Ovary (tissue), 9 donors: ENCODE data around the gene PTPRN2. TPM values are rescaled to one million over a fixed set of nuclear protein-coding genes. Genes with fewer than 3 reads are reported as not detected.

ENCODE experiments used
- DNase-seq, 5 donors: peaks; one replicate each; pipeline ENCODE4 v3.0.0-alpha.2; 2019 to 2020
- H3K27ac ChIP-seq, 2 donors: fragments of 200-600 bp; one replicate each; pipeline versions ENCODE4 v1.5.1 to v1.8.0; 2019 to 2022
- H3K27me3 ChIP-seq: fragments of 200-600 bp; one replicate; pipeline ENCODE4 v1.8.0; 2022
- H3K36me3 ChIP-seq: fragments of 200-600 bp; sonication (generic); one replicate; pipeline ENCODE4 v1.5.1; 2019
- H3K4me1 ChIP-seq: one replicate; pipeline ENCODE4 v1.8.1; 2013; ENCODE audit warnings: mild to moderate bottlenecking, moderate library complexity; ENCODE audit not compliant: insufficient read depth
- H3K4me3 ChIP-seq: fragments of 200-600 bp; sonication (generic); one replicate; pipeline ENCODE4 v1.5.1; 2017
- H3K9me3 ChIP-seq, 2 donors: fragments of 200-600 bp in 1 of 2; sonication (generic) in 1 of 2; one replicate each; pipeline versions ENCODE4 v1.5.1 to v1.8.1; 2013 to 2019; ENCODE audit warnings: mild to moderate bottlenecking in 1 of 2, moderate library complexity in 1 of 2
- EP300 ChIP-seq: sonication (generic); formaldehyde crosslinking; IDR thresholded peaks from one replicate; pipeline ENCODE4 v1.6.1; 2017; ENCODE audit warnings: antibody characterized with exemption
- POLR2A ChIP-seq: fragments of 450-650 bp; IDR thresholded peaks from one replicate; pipeline ENCODE4 v1.6.1; 2017; ENCODE audit warnings: antibody characterized with exemption, mild to moderate bottlenecking, moderate library complexity
- whole genome bisulfite sequencing, 3 donors: extraction: QIAGEN DNeasy Blood & Tissue Kit in 1 of 3; methylation state at CpG; one replicate each; pipeline versions ENCODE4 v1.1.5 to v1.1.7; 2013 to 2017; 5-methylcytosine and 5-hydroxymethylcytosine counted together
- intact Hi-C, 4 donors: fragments of 100-400 bp; cut with DNase I; formaldehyde crosslinking; loops; one replicate each; pipeline versions ENCODE4 v1.11.0 to v1.15.1; 2022 to 2023
- polyA plus RNA-seq, 2 donors: library from polyadenylated mRNA; stranded (reverse); fragments of 200-250 nt in 1 of 2; fragments of 350-450 nt in 1 of 2; fragmentation: Illumina TruSeq in 1 of 2; extraction: RNeasy Lipid Tissue Mini Kit (QIAGEN cat#74804) in 1 of 2; gene quantifications; one replicate each; pipeline ENCODE4 v1.2.3, GENCODE V29; 2013 to 2014
- total RNA-seq, 7 donors: library from RNA; depleted of rRNA in 2 of 7; stranded (reverse); fragments of >200 nt in 2 of 7; fragmentation: NEBNext Ultra II Directional in 3 of 7; extraction: Animal tissue kit (Norgen Biotek cat#: 25700) in 3 of 7; gene quantifications; one replicate each; pipeline versions ENCODE4 v1.1.0 to v1.2.4, GENCODE V29; 2016 to 2023
- TF ChIP-seq, protein P1 (sequence below), 3 donors: fragments of 450-650 bp in 2 of 3; fragments of 200-600 bp in 1 of 3; IDR thresholded peaks; one replicate each; pipeline versions ENCODE4 v1.5.1 to v1.8.0; 2016 to 2022; ENCODE audit warnings: antibody characterized with exemption in 3 of 3, mild to moderate bottlenecking in 1 of 3
- donor health status: DM: no; HTN: no; CAD: no; lungs with moderate emphysema.
- donor health status: DM: no; HTN: no; CAD: no.
- donor health status: Bipolar disorder and iron deficiency.
- donor health status: DM: yes; HTN: yes; CAD: no.
- donor health status: DM: no; HTN: no; CAD: no.
- donor health status: DM: yes; HTN: yes; CAD: no.

Gene PTPRN2
- total and polyA plus RNA-seq, 9 donors = 3.5 to 11.1 (median 5.9) TPM

DNA sequence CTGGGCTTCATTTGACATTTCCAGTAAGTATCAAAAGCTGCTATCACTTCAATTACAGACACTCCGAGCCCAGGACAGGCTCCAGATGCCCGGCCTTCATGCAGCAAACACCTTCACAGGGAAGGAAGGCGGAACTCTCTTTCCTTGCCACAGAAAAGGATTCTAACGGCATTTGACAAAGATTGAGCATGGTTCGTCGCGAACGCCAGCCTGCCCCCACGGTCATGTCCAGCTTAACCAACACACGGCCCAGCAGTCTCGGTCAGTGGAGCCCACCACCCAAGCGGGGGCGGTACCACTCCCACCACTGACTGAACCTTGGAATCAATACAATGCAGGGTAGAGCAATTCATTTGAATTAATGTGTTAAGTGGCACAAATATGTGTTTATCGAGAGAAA is 643.6 kb downstream of the PTPRN2 start:
- TF ChIP-seq, protein P1, sequence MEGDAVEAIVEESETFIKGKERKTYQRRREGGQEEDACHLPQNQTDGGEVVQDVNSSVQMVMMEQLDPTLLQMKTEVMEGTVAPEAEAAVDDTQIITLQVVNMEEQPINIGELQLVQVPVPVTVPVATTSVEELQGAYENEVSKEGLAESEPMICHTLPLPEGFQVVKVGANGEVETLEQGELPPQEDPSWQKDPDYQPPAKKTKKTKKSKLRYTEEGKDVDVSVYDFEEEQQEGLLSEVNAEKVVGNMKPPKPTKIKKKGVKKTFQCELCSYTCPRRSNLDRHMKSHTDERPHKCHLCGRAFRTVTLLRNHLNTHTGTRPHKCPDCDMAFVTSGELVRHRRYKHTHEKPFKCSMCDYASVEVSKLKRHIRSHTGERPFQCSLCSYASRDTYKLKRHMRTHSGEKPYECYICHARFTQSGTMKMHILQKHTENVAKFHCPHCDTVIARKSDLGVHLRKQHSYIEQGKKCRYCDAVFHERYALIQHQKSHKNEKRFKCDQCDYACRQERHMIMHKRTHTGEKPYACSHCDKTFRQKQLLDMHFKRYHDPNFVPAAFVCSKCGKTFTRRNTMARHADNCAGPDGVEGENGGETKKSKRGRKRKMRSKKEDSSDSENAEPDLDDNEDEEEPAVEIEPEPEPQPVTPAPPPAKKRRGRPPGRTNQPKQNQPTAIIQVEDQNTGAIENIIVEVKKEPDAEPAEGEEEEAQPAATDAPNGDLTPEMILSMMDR (IDR thresholded peaks at IDR 0.05) = no peak
- TF ChIP-seq EP300 (no peak), POLR2A (no peak)
- Histone ChIP-seq H3K4me3 (no peak overlapping the region), H3K27ac (no peak overlapping the region), H3K4me1 (no peaks in the 10 kb centered on the region), H3K36me3 (no peaks in the 10 kb centered on the region), H3K27me3 (no peaks in the 10 kb centered on the region), H3K9me3 (no peaks in the 10 kb centered on the region)
- DNase-seq = no peak
- 82 to 88% (median 85%) methylated on average over 14 of the region's 14 CpGs for WGBS, 3 donors
- intact Hi-C loops = no loop called here

DNA sequence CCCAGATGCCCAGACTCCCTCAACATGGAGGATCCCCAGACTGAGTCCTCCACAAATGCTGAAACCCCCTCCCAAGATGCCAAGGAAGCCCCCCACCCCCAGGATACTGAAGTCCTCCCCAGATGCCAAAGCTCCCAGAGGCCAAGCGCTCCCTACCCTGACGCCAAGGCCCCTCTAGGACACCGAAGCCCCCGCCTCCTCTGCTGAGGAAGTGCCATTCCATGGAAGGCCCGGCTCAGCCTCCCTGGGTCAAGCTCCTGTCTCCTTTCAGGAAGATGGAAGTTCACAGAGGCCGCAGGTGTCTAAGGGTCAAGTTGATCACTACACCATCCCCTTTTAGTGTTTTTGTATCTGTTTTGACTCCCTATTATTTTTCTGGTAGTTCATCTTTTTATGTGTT is 644.1 kb downstream of the PTPRN2 start:
- no peak for DNase-seq
- 83 to 87% (median 84%) methylated on average over 6 of the region's 6 CpGs for WGBS, 3 donors
- no peaks in the 10 kb centered on the region for H3K4me1 ChIP-seq
- no peak overlapping the region for H3K4me3 ChIP-seq
- H3K27me3 ChIP-seq = no peaks in the 10 kb centered on the region
- intact Hi-C loops = no loop called here
- no peak for TF ChIP-seq POLR2A
- no peak for TF ChIP-seq EP300
- TF ChIP-seq, protein P1 (IDR thresholded peaks at IDR 0.05) = no peak
- H3K27ac ChIP-seq = no peak overlapping the region
- no peaks in the 10 kb centered on the region for H3K9me3 ChIP-seq
- H3K36me3 ChIP-seq = no peaks in the 10 kb centered on the region

DNA sequence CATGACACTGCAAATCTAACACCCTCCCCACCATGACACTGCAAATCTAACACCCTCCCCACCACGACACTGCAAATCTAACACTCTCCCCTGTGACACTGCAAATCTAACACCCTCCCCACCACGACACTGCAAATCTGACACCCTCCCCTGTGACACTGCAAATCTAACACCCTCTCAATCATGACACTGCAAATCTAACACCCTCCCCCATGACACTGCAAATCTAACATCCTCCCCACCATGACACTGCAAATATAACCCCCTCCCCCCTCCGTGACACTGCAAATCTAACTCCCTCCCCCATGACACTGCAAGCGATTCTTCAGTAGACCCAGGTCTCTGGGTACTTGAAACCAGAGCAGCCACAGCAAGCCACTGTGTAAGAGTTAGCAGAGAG is 646.4 kb downstream of the PTPRN2 start:
- TF ChIP-seq EP300 = no peak
- TF ChIP-seq, protein P1 (IDR thresholded peaks at IDR 0.05) = no peak
- TF ChIP-seq POLR2A = no peak
- no peaks in the 10 kb centered on the region for H3K36me3 ChIP-seq
- intact Hi-C loops = no loop called here
- no peaks in the 10 kb centered on the region for H3K9me3 ChIP-seq
- H3K27ac ChIP-seq = no peak overlapping the region
- no peaks in the 10 kb centered on the region for H3K4me1 ChIP-seq
- no peaks in the 10 kb centered on the region for H3K27me3 ChIP-seq
- no peak for DNase-seq
- 79 to 86% (median 81%) methylated on average over 2 to 4 of the region's 4 CpGs for WGBS, 3 donors
- no peak overlapping the region for H3K4me3 ChIP-seq

DNA sequence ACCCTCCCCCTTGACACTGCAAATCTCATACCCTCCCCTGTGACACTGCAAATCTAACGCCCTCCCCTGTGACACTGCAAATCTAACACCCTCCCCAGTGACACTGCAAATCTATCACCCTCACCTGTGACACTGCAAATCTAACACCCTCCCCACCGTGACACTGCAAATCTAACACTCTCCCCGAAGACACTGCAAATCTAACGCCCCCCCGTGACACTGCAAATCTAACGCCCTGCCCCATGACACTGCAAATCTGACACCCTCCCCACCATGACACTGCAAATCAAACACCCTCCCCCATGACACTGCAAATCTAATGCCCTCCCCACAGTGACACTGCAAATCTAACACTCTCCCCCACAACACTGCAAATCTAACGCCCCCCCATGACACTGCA is 647.1 kb downstream of the PTPRN2 start:
- Histone ChIP-seq H3K4me3 (no peak overlapping the region), H3K27me3 (no peaks in the 10 kb centered on the region), H3K27ac (no peak overlapping the region), H3K4me1 (no peaks in the 10 kb centered on the region), H3K36me3 (no peaks in the 10 kb centered on the region), H3K9me3 (no peaks in the 10 kb centered on the region)
- 84 to 88% (median 84%) methylated on average over 6 to 7 of the region's 7 CpGs for WGBS, 3 donors
- TF ChIP-seq EP300 (no peak), POLR2A (no peak)
- TF ChIP-seq, protein P1 (IDR thresholded peaks at IDR 0.05) = no peak
- intact Hi-C loops = no loop called here
- no peak for DNase-seq

DNA sequence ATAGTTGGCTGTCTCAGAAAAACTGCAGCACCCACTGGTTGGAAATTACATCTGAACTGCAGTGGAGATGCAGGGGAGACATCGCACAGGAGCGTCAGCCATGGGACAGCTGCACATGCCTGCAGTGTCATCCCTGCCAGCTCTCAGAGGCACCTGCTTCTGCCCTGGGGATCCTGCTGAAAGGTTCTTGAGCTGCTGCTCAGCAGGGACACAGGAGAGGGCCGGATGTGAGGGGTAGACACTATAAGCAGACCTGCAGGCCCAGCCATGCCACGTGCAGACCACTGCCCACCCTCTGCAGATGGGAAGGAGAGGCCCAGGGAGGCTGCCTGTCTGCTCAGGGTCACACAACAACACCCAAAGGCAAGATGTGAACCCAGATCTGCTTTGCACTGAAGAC is 649.4 kb downstream of the PTPRN2 start:
- intact Hi-C loops = no loop called here
- Histone ChIP-seq H3K36me3 (no peaks in the 10 kb centered on the region), H3K4me3 (no peak overlapping the region), H3K4me1 (no peaks in the 10 kb centered on the region), H3K27ac (no peak overlapping the region), H3K27me3 (no peaks in the 10 kb centered on the region), H3K9me3 (no peaks in the 10 kb centered on the region)
- TF ChIP-seq, protein P1 (IDR thresholded peaks at IDR 0.05) = no peak
- no peak for TF ChIP-seq EP300
- no peak for TF ChIP-seq POLR2A
- no peak for DNase-seq
- 69 to 86% (median 73%) methylated on average over 4 of the region's 4 CpGs for WGBS, 3 donors
